HG03159 (cell line): ENCODE results near the gene STARD7.

ENCODE experiments used
- ATAC-seq: cut with Tn5 transposase; IDR thresholded peaks from one replicate; pipeline ENCODE4 v1.9.1; 2021; ENCODE audit warnings: mild to moderate bottlenecking, moderate library complexity; ENCODE audit not compliant: unreplicated experiment

The STARD7 gene

DNA sequence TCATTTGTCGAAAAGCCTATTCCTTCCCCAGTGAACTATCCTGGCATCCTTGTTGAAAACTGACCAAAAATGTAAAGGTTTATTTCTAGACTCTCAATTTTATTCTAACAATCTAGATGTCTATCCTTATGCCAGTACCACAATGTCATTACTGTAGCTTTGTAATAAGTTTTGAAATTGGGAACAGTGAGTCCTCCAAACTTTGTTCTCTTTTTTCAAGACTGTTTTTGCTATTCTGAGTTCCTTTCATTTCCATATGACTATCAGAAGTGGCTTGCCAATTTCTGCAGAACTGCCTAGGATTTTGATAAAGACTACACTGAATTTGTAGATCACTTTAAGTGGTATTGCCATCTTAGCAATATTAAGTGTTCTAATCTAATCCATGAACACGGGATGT is 9.7 kb downstream of the STARD7 start:
- no peak for ATAC-seq

DNA sequence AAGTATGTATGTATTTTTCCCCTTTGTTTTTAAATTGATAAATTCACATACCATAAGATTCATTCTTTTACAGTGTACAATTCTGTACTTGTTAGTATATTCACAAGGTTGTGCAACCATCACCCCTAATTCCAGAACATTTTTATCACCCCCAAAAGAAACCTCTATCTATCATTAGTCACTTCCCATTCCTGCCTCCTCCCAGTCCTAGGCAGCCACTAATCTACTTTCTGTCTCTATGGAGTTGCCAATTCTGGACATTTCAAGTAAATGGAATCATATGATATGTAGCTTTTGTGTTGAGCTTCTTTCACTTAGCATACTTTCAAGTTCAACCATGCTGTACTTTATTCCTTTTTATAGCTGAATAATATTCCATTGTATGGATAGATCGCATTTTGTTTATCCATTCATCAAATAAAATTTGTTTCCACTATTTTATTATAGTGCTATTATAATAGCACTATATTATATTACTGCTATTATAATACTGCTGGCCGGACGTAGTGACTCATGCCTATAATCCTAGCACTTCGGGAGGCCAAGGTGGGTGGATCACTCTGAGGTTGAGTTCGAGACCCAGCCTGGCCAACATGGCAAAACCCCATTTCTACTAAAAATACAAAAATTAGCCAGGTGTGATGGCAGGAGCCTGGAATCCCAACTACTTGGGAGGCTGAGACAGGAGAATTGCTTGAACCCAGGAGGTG is 10.9 kb downstream of the STARD7 start:
- ATAC-seq, result no peak

DNA sequence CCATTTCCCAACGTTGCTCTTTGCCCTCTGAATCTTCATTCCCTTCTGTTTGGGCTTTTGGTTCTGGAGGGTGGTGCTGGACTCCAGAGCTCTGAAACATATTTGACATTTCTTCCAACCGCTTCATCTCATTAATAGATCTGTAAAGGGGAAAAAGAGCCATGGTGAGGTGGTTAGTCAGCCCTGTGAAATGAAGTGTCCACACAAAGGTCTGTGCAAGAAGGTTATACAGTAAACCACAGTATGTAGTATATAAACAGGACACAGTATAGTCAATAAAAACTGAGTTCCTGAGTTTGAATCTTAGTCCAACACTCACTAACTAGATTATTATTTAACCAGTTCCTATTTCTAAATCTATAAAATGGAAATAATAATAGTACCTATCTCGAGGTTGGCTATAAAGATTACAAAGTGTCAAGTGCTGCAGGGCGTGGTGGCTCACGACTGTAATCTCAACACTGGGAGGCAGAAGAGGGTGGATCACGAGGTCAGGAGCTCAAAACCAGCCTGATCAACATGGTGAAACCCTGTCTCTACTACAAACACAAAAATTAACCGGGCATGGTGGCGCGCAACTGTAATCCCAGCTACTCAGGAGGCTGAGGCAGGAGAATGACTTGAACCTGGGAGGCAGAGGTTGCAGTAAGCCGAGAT is 13.1 kb downstream of the STARD7 start:
- ATAC-seq, result no peak

DNA sequence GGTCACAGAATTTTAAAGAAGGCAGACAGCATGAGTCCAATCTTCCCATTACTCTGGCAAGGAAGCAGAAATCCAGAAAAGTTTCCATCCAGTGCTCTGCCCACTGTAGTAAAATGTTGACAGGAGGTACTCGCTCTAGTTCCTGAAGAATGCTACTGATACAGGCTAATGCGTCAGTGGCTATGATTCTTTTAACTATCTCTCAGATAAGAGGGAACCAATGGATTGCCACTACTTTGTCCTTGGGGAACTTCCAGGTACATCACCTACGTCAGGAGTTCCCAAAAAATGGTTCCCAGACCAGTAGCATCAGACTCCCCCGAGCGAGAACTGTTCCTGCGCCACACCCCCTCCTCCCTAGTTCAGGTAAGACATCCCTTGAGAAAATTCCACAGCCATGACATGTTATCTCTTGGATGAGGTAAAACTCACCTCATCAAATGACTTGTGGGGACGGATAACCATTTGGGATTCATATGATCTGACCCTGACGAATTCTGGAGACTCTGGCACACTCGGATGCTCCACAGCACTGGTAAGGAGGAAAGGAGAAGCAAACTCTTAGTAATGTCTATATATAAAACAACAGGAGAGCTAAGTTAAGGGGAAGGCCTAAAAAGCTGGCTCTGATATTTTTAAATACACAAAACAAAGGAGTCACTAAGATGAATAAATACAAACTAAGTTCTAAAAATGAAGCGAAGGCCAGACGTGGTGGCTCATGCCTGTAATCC is 16.5 kb downstream of the STARD7 start:
- ATAC-seq, result no peak

DNA sequence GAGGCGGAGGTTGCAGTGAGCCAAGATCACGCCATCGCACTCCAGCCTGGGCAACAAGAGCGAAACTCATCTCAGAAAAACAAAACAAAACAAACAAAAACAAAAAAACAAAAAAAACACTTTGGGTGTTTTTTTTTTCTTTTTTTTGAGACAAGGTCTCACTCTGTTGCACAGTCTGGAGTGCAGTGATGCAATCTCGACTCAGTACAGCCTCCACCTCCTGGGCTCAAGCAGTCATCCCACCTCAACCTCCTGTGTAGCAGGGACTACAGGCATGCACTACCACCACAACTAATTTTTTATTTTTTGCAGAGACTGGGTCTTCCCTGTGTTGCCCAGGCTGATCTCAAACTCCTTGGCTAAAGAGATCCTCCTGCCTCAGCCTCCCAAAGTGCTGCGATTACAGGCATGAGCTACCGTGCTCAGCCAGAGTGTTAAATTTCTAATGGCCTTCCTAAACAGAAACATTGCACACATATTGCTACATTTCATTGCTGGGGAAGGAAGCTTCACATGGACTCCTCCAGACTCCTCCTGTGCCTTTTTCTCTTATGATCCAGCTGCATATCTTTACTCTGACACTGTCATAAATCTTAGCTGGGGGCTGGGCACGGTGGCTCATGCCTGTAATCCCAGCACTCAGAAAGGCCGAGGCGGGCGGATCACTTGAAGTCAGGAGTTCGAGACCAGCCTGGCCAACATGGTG is 19.7 kb downstream of the STARD7 start:
- no peak for ATAC-seq

DNA sequence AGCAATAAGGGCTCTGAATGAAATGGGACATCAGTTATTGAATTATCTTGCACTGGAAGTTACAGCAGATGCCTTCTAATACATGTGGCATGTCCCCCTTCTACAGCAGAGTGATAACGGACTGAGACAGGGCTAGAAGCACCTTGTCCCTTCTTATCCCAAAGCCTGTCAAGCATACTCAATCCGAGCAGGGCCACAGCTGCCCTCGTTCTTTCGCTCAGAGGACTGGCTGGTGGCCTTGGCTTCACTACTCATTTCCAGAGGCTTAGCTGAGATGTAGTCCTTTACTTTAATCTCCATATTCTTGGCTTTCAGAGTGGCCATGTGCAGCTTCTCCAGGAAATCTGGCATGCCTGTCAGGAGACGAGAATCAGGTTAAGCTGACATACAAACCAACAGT is 22.1 kb downstream of the STARD7 start:
- no peak for ATAC-seq

DNA sequence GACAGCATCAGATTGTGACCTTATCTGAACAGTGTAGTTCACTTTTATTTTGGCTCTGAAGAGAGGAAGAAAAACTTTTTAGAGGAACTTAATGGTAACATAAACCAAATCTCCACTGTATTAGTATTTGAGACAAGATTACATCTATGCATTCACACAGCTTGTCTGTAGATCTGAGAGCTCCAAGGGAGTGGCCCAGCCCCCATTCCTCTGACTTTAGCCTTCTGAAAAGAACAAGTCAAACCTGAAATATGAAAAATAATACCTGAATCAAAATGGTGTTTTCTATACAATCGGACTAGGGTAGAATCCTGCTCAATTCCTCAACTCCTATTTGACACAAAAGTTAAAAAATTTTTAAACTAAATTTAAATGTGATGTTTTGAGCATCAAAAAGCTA is 23.1 kb downstream of the STARD7 start:
- no peak for ATAC-seq

DNA sequence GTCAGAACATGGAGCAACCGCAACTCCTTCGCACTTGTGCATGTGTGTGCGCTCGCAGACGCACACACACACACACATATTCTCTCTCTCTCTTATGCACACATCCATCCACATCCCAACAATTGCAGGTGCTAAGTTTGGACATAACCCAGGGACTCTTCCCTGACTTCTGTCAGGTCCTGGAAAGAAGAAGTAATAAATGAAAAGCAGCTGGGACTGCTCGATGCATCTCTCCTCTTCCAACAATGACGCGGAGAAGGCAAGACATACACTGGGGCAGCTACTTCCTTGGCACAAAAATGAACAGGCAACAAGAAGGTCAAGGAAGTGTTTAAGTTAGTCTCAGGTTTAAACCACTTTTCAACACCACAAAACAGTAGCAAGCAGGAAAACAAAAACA is 23.6 kb downstream of the STARD7 start:
- no peak for ATAC-seq

DNA sequence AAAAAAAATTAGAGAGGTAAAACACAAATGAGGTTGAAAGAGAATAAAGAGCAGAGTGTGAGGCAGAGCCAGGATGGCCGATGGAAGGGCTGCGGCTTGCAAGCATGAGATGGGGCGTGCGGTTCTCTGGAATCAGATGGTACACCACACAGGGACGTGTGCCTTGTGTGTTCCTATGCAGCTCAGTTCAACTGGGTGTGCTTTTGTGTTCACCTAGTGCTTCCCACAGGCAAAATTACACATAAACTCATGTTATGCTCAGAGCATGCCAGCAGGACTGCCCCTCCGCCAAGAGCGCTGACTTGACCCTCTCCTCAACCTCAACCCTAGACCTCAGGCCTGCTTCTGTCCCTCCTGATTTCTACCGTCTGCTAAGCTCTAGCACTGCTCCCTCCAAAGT is 24.4 kb downstream of the STARD7 start:
- no peak for ATAC-seq

DNA sequence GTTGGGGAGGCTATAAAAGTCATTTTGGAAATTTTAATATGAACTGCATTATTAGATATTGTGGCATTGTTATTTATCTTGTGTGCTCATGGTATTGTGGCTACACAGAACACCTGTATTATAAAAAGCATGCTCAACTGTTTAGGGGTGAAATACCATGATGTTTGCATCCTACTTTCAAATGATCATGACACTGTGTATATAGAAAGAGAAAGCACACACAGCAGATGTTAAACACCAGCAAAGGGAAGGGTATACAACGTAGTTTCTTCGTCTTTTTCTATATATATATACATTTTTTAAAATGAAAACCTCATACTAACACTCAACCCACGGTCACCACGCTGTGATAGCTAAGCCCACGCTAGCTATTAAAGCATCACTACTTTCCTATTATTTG is 27.1 kb downstream of the STARD7 start:
- no peak for ATAC-seq

DNA sequence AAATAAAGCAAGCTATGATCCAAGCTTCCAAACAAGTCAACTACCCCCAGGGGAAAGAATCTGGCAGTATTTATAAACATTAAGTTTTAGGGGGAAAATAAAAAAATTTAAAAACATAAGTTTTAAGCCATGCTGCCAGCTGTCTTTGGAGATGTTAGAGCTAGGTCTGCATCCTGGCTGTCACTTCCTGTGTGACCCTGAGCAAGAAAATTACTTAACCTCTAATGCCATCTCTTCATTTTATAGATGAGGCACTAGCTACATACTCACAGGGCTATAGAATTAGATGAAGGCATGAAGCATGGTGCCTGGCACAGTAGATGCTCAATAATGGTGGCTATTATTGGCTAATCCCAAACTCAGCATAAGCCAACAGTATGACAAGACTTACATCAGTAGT is 28.1 kb downstream of the STARD7 start:
- no peak for ATAC-seq

DNA sequence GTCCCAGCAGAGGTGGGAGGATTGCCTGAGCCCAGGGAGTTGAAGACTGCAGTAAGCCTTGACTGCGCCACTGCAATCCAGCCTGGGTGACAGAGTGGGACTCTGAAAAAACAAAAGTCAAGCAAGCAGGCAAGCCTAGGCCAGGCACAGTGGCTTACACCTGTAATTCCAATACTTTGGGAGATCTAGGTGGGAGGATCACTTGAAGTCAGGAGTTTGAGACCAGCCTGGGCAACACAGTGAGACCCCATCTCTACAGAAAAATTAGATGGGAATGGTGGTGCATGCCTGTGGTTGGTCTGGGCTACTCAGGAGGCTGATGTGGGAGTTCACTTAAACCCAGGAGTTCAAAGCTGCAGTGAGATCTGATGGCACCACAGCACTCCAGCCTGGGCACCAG is 28.6 kb downstream of the STARD7 start:
- no peak for ATAC-seq

DNA sequence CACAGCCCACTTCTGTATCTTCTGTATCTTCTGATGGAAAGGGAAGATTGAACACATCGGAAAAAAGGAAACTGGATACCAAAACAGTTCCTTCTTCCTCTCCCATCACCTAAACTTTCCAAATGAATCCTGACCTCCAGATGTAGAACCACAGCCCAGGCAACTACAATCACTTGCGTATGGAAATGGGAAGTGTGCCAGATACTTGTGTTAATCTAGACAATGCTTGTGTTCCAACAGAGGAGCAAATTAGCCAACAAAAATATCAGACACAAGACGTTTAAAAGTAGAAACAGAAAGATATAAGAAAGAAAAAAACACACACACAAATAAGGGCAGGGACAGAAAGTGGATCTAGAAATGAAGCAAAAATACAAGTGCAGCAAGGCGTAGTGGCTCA is 32.0 kb downstream of the STARD7 start:
- ATAC-seq, result no peak

DNA sequence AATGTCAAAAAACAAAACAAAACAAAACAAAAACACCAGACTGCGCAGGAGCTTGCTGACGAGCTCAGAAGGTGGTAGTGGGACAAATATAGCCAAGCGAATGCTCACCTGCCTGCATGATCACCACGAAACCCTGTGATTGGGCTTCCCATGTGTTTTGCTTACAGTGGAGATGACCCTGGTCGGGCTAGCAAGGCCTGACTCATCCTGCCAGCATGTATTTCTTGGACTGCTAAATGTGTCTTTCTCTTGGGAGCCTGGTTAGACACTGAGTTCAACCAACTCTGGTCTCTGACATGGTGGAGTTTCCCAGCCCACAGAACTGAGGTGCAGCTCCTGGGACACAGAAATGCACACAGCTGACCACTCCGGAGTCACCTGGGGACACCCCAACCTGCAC is 32.7 kb downstream of the STARD7 start:
- ATAC-seq, result no peak

DNA sequence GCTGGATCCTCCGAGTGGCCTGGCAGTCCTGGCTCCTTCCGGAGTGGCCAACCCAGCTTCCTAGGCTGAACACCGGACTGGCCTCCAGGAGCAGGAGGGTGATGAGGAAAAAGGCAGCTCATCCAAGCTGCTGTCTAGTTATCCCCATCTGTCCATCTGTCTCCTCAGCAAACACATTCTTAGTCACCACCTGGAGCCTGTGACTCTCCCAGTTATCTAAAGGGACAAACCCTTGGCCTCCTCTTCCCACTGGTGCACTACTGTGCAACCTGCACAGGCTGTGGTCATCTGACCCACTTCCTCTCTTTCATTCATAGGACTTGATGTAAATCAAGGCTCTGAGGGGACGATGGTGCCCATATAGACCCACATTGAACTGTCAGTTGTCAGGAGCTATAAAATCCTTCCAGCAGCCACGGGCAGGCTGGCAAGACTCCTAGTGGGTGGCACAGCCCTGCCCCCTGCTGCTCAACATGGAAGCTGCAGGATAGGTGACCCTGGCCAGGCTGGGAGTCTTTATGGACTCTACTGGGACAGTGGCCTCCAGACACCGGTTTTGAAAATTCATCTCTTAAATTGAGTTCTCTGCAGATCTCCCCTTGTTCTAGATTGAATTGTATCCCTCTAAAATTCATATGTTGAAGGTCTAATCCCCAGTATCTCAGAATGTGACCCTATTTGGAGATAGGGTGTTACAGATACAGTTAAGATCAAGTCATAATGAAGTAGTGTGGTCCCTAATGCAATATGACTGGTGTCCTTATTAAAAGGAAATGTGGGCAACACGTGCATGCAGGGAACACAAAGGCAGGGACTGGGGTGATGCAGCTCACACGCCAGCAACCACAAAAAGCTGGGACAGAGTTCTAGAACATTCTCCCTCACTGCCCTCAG is 34.1 kb downstream of the STARD7 start:
- ATAC-seq, result peak; percentile 72

DNA sequence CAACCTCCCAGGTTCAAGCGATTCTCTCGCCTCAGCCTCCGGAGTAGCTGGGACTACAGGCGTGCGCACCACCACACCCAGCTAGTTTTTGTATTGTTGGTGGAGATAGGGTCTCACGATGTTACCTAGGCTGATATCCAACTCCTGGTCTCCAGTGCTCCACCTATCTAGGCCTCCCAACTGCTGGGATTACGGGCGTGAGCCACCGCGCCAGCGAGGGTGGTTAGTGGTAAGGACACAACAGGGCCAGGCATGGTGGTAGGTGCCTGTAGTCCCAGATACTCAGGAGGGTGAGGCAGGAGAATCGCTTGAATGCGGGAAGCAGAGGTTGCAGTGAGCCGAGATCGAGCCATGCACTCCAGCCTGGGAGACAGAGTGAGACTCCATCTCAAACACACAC is 36.8 kb downstream of the STARD7 start:
- no peak for ATAC-seq

DNA sequence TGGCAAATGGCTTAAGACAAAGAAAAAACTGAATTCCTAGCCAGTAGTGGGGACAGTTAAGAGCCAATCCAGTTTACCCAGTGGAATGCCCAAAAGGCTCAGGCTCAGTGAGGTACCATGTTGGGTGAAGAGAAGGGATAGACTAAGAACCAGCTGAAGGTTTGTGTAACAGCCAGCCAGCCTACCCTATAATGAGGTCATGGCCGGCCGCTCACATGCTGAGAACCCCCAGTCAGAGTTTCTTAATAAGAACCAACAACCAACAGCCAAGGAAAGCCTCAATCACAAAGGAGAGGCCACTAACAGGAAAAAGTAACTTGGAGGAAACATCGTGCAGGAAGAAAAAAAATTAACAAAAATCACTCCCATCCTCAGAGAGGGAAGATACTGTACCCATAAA is 38.0 kb downstream of the STARD7 start:
- ATAC-seq, result no peak

DNA sequence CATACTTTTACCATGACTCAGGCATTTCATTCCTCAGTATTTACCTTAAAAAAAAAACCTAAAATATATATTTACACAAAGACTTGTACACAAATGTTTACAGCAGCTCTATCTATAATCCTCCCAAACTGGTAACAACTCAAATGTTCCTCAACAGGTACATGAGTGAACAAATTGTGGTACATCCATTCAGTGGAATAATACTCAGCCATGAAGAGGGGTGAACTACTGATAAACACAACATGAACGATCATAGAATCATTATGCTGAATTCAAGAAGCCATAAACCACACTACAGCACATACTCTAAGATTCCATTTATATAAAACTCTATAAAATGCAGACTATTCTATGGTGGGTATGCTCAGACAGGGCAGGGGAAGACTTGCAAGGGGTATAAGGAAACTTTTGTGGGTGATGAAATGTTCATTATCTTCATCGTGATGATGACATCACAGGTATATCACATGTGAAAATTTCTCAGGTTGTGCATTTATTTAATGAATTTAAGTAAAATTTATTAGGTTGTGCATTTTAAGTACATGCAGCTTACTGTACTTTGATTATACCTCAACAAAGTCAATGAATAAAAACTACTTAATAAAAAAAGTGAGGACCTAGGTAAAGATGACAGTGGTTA is 38.6 kb downstream of the STARD7 start:
- ATAC-seq, result no peak

DNA sequence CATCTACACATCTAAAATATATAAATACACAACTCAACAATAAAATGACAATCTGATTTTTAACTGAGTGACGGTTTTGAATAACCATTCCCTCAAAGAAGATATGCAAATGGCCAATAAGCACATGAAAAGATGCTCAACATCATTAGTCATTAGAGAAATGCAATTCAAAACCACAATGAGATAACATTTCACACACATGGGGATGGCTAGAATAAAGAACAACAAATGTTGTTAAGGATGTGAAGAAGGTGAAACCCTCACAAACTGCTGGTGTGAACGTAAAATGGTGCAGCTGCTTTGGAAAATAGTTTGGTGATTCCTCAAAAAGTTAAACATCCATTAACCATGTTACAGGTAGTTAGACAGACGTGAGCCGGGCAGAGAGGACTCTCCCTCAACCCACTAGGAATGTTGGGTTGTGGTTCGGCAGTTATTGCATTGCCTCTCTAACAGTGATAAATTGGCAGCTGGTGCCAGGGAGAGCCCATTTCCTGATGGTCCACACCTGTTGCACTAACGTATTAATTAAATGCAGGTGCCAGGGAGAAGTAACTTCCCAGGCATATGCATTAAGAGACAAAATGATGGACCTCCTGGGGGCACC is 41.1 kb downstream of the STARD7 start:
- ATAC-seq, result no peak
